Activated T-cell treated with anti-CD3 and anti-CD28 coated beads, Interleukin-2, amount 50 U/mL, for 72 hours (primary cell): ENCODE measurements around the gene PICALM. TPM values are rescaled to one million over a fixed set of nuclear protein-coding genes. Genes with fewer than 3 reads are reported as not detected.
"Not testable (repeated sequence)": the region's sequence is repeated elsewhere in the genome, so short reads cannot be mapped to it uniquely, and the experiment has no call there.

Experiments
- ATAC-seq, 2 donors: fragments of 150-1000 bp; cut with Tn5 transposase; replicated peaks in 1 of 2; 2 replicates each; pipeline ENCODE4 v1.10.0; 2021; ENCODE audit warnings: moderate library complexity in 2 of 2, mild to moderate bottlenecking in 1 of 2
- DNase-seq, 2 donors: peaks; one replicate each; pipeline ENCODE4 v3.0.0; 2021 to 2022; ENCODE audit warnings: mixed read lengths in 1 of 2
- H3K27ac Mint-ChIP-seq: one replicate; pipeline ENCODE4 v1.8.0; 2022; ENCODE audit warnings: mild to moderate bottlenecking, moderate library complexity, mixed read lengths
- H3K27me3 Mint-ChIP-seq: one replicate; pipeline ENCODE4 v1.8.0; 2022; ENCODE audit warnings: low read depth, mixed read lengths
- H3K36me3 Mint-ChIP-seq, 2 donors: one replicate each; pipeline ENCODE4 v1.8.0; 2022; ENCODE audit warnings: mixed read lengths in 2 of 2, mild to moderate bottlenecking in 1 of 2; ENCODE audit not compliant: insufficient read depth in 2 of 2
- H3K4me1 Mint-ChIP-seq: one replicate; pipeline ENCODE4 v1.8.0; 2022; ENCODE audit warnings: low read depth, mixed read lengths
- H3K4me3 Mint-ChIP-seq, 2 donors: one replicate each; pipeline ENCODE4 v1.8.0; 2022; ENCODE audit warnings: mild to moderate bottlenecking in 2 of 2, mixed read lengths in 2 of 2, moderate library complexity in 2 of 2
- H3K9me3 Mint-ChIP-seq, 2 donors: one replicate each; pipeline ENCODE4 v1.8.0; 2022; ENCODE audit warnings: mixed read lengths in 2 of 2
- total RNA-seq, 2 donors: library from RNA; stranded (reverse); gene quantifications; one replicate each; pipeline ENCODE4 v1.2.3, GENCODE V29; 2022

The PICALM gene
- total RNA-seq, 2 donors from 2014 or later: 70.3 to 103 TPM

DNA sequence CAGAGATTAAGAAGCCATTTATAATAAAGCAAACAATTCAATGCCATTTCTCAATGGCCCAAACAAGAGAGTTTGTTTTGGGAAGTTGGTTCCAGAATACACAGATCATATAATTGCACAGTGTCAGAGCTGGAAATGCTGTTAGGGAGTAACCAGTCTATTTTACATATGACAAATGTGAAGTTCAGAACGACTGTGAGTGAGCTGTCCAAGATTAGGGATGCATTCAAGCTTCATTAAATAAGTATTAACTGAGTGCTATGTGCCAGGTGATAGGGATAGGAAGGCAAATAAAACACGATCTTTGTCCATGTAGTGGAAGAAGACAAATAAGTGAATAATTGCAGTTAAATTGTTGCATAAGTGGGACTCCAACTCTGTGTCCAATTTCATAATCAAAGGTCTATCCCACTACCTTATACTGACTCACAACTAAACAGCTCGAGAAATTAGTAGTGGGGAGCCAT is 33.1 kb upstream of the PICALM start:
- peaks cover 0 to 2% of the 10 kb centered on the region in 2 donors for H3K36me3 Mint-ChIP-seq
- ATAC-seq: no peak
- no peaks in the 10 kb centered on the region for H3K4me1 Mint-ChIP-seq
- peaks cover 1 to 4% of the 10 kb centered on the region in 2 donors for H3K9me3 Mint-ChIP-seq
- DNase-seq: no peak
- H3K27ac Mint-ChIP-seq: no peak overlapping the region
- no peak overlapping the region for H3K4me3 Mint-ChIP-seq
- H3K27me3 Mint-ChIP-seq: peaks cover 5% of the 10 kb centered on the region

DNA sequence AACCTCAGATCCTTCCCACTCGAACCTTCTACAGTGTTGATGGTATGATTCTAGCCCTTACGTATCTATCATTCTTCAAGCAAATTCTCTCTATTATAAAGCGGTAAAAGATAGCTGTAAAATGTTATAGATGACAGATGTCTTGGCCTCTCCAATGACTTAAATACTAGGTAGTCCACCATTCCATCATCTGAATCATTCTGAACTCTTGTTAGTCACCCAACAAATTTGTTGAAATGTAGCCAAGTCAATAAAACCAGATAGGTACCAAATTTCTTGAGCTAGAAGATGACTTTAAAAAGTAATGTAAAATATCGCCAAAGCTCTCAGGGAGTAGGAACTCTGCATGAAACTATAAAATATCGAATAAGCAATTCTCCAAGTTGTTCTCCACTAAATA is 32.6 kb upstream of the PICALM start:
- ATAC-seq: no peak
- Mint-ChIP-seq H3K4me3 (no peak overlapping the region), H3K36me3 (peaks cover 0 to 2% of the 10 kb centered on the region in 2 donors), H3K9me3 (peaks cover 1 to 4% of the 10 kb centered on the region in 2 donors), H3K27ac (no peak overlapping the region), H3K27me3 (peaks cover 5% of the 10 kb centered on the region), H3K4me1 (no peaks in the 10 kb centered on the region)
- DNase-seq: no peak

DNA sequence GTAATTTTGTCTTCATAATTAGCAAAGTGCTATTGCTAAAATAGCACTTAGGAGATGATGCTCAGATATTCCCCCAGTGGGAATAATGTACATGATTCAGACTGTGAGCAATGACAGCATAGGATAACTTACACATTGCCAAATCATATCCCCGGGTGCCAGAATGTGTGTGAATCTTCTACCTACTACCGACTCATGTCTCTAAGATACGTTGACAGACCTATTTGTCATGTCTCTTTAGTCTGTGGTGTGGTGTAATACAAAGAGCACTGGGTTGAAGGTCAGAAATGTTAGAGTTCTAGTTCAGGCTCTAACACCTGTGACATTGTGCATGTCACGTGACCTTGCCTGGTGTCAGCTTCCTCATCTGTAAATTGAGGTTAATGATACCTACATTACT is 31.0 kb upstream of the PICALM start:
- no peak for DNase-seq
- no peaks in the 10 kb centered on the region for H3K4me1 Mint-ChIP-seq
- no peak overlapping the region for H3K27ac Mint-ChIP-seq
- no peak overlapping the region for H3K4me3 Mint-ChIP-seq
- peaks cover 0 to 2% of the 10 kb centered on the region in 2 donors for H3K36me3 Mint-ChIP-seq
- peak; percentile 45 to 92 for ATAC-seq
- H3K9me3 Mint-ChIP-seq: peaks cover 0 to 4% of the 10 kb centered on the region in 2 donors
- H3K27me3 Mint-ChIP-seq: peaks cover 5% of the 10 kb centered on the region

DNA sequence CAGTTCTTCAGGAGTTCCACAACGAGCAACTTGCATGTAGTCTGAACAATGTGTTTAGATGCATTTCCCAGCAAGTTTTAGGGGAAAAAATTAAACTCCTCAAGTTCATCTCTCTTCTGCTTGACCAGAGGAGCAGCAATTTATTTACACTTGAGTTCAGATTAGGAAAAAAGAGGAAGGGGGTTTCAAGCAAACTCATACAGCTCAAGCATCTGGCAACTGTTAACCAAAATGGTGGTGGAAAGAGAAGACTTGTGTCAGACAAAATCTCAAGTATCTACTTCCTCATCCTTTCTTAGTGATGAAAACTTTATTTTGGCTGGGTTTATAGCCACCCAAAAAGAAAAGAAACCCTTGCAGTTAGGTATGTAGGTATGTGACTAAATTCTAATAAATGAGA is 29.1 kb upstream of the PICALM start:
- Mint-ChIP-seq H3K9me3 (peaks cover 0 to 4% of the 10 kb centered on the region in 2 donors), H3K36me3 (no peaks in the 10 kb centered on the region), H3K27ac (no peak overlapping the region), H3K27me3 (peaks cover 5% of the 10 kb centered on the region), H3K4me3 (no peak overlapping the region), H3K4me1 (no peaks in the 10 kb centered on the region)
- ATAC-seq: no peak
- no peak for DNase-seq

DNA sequence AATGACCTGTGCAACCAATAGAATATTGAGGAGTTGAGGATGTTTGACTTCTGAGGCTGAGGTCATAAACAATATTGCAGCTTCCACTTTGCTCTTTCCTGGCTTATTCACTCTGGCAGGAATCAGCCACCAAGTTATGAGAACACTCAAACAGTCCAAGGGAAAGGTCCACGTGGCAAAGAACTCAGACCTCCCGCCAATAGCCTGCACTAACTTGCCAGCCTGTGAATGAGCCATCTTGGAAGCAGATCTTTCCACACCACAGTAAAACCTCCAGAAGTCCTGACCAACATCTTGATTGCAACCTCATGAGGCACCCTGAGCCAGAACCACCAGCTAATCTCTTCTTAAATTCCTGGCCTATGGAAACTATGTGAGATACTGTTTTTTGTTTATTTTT is 22.7 kb upstream of the PICALM start:
- Mint-ChIP-seq H3K4me1 (no peaks in the 10 kb centered on the region), H3K4me3 (no peak overlapping the region), H3K27me3 (no peaks in the 10 kb centered on the region), H3K9me3 (no peaks in the 10 kb centered on the region), H3K27ac (no peak overlapping the region), H3K36me3 (no peaks in the 10 kb centered on the region)
- DNase-seq (no peak), ATAC-seq (no peak)

DNA sequence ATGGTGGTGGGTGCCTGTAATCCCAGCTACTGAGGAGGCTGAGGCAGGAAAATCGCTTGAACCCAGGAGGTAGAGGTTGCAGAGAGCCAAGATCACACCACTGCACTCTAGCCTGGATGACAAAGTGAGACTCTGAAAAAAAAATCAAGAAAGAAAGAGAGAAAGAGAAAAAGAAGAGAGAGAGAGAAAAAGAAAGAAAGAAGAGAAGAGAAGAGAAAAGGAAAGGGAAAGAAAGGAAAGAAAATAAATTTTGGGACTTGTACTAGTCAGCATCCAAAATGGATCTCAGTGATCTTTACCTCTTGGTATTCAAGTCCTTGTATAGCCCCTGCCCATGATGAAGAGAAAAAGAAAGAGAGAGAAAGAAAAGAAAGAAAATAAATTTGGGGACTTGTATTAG is 22.2 kb upstream of the PICALM start:
- ATAC-seq (no peak), DNase-seq (no peak)
- no peaks in the 10 kb centered on the region for H3K9me3 Mint-ChIP-seq
- H3K4me1 Mint-ChIP-seq: no peaks in the 10 kb centered on the region
- H3K4me3 Mint-ChIP-seq: no peak overlapping the region
- no peaks in the 10 kb centered on the region for H3K36me3 Mint-ChIP-seq
- H3K27ac Mint-ChIP-seq: no peak overlapping the region
- no peaks in the 10 kb centered on the region for H3K27me3 Mint-ChIP-seq

DNA sequence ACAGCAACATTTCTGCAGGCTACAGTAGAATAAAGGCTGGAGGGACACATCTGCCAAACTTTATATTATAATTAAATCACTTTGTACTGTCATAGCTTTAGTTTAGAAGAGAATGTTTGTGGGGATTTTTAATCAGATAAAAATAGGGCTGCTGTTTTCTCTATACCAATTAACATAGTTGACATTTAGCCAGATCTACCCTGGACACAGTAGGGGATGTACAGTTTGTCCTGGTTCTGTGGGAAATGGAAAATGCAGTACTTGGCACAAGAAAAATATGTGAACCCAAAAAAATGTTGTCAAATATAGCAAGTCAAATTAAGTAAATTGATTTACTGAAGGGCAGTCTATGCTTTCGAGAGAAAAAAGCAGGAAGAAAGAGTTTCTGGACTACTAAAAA is 20.8 kb upstream of the PICALM start:
- no peak overlapping the region for H3K27ac Mint-ChIP-seq
- no peaks in the 10 kb centered on the region for H3K4me1 Mint-ChIP-seq
- no peaks in the 10 kb centered on the region for H3K27me3 Mint-ChIP-seq
- no peaks in the 10 kb centered on the region for H3K9me3 Mint-ChIP-seq
- no peak for DNase-seq
- no peaks in the 10 kb centered on the region for H3K36me3 Mint-ChIP-seq
- no peak for ATAC-seq
- no peak overlapping the region for H3K4me3 Mint-ChIP-seq

DNA sequence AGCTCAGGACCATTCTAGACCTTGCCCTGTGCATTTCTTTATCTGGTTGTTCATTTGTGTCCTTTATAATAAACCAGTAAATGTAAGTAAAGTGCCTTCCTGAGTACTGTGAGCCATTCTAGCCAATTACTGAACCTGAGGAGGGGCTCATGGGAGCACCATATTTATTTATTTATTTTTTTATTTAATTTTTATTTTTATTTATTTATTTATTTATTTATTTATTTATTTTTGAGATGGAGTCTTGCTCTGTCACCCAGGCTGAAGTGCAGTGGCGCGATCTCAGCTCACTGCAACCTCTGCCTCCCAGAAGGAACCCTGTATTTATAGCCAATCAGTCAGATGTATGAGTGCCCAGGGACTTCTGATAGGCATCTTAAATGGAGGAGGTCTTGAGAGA is 18.8 kb upstream of the PICALM start:
- DNase-seq, H3K36me3 Mint-ChIP-seq, H3K4me3 Mint-ChIP-seq, H3K4me1 Mint-ChIP-seq, H3K9me3 Mint-ChIP-seq, H3K27ac Mint-ChIP-seq, H3K27me3 Mint-ChIP-seq, ATAC-seq: not testable (repeated sequence)

DNA sequence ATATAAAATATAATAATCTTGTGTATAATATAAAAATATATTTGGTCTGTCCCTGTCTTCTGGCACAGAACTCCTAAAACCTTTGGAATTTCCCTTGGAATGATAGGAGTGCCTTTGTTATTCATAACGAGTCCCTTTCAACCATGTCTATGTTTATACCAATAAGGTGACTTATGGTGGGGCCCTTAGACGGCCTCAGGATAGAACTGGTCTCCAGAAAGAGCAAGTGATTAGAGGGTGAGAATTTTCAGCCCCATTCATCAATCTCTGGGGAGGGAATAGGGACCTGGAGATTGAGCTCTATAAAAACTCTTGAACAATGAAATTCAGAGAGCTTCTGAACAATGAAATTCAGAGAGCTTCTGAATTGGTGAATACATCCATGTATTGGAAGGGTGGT is 18.4 kb upstream of the PICALM start:
- Mint-ChIP-seq H3K27ac (no peak overlapping the region), H3K36me3 (no peaks in the 10 kb centered on the region), H3K27me3 (no peaks in the 10 kb centered on the region), H3K9me3 (no peaks in the 10 kb centered on the region), H3K4me1 (no peaks in the 10 kb centered on the region), H3K4me3 (no peak overlapping the region)
- ATAC-seq: no peak
- DNase-seq: no peak

DNA sequence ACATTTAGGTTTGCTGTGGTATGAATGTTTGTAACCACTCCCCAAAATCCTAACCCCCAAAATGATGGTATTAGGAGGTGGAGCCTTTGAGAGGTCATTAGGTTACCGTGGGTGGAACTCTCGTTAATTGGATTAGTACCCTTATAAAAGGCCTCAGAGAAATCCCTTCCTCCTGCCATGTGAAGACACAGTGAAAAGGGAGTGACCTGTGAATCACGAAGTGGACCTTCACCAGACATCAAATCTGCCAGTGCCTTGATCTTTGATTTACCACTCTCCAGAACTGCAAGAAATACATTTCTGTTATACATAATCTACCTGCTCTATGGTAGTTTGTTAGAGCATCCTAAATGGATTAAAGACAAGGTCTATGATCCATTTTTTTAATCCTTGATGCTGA is 12.6 kb upstream of the PICALM start:
- H3K27me3 Mint-ChIP-seq: no peaks in the 10 kb centered on the region
- DNase-seq (no peak), ATAC-seq (no peak)
- no peaks in the 10 kb centered on the region for H3K4me1 Mint-ChIP-seq
- no peaks in the 10 kb centered on the region for H3K36me3 Mint-ChIP-seq
- H3K9me3 Mint-ChIP-seq: peaks cover 2 to 4% of the 10 kb centered on the region in 2 donors
- H3K4me3 Mint-ChIP-seq: no peak overlapping the region
- no peak overlapping the region for H3K27ac Mint-ChIP-seq

DNA sequence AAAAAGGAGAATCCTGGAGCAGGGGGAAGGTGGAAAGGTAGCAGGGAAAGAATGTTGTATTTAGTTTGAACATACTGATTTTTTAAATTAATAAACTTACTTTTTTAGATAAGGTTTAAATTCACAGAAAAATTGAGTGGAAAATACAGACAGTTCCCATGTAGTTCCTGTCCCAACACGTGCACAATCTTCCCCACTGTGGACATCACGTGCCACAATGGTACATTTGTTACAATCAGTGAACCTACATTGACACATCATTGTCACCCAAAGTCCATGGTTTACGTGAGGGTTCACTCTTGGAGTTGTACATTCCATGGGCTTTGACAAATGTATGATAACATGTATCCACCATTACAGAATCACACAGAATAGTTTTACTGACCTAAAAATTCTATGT is 10.5 kb upstream of the PICALM start:
- ATAC-seq: no peak
- H3K27me3 Mint-ChIP-seq: no peaks in the 10 kb centered on the region
- peaks cover 2 to 4% of the 10 kb centered on the region in 2 donors for H3K9me3 Mint-ChIP-seq
- DNase-seq: no peak
- no peaks in the 10 kb centered on the region for H3K4me1 Mint-ChIP-seq
- H3K27ac Mint-ChIP-seq: no peak overlapping the region
- H3K36me3 Mint-ChIP-seq: no peaks in the 10 kb centered on the region
- no peak overlapping the region for H3K4me3 Mint-ChIP-seq

DNA sequence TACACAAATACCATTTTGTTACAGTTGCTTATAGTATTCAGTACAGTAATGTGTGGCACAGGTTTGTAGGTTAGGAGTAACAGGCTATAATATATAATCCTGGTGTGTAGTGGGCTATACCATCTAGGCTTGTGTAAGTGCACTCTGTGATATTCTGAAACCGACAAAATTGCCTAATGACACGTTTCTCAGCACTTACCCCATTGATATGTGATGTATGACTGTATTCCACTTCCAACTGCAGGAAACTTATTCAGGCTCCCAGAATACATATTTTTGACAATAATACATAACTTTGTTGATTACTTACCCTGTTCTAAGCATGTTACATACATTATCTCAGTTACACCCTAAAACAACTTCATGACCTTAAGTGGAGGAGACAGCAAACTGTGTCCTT is 5.1 kb upstream of the PICALM start:
- Mint-ChIP-seq H3K36me3 (no peaks in the 10 kb centered on the region), H3K4me3 (no peak overlapping the region)

DNA sequence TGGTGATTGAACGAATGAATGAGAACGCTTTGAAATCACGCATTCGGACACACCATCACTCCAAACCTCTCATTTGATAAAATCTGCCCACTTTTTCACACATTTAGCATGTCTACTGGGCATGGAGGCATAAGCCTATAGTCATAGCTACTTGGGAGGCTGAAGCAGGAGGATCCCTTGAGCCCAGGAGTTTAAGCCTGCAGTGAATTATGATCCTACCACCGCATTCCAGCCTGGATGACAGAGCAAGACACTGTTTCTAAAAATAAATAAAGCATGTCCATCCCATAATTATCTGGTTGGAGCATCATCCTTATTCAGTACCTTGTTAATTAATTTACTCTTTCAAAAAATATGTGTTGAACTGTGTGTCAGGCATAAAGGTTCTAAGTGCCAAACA is 3.3 kb upstream of the PICALM start:
- no peaks in the 10 kb centered on the region for H3K9me3 Mint-ChIP-seq
- no peak overlapping the region for H3K27ac Mint-ChIP-seq
- H3K4me1 Mint-ChIP-seq: peaks cover 13% of the 10 kb centered on the region
- no peak overlapping the region for H3K4me3 Mint-ChIP-seq
- H3K27me3 Mint-ChIP-seq: no peaks in the 10 kb centered on the region
- H3K36me3 Mint-ChIP-seq: peaks cover 11% of the 10 kb centered on the region in 2 donors
- ATAC-seq (no peak), DNase-seq (no peak)

More for the DNA sequence above, 5.1 kb upstream of the PICALM start:
- Mint-ChIP-seq H3K4me1 (peaks cover 13% of the 10 kb centered on the region), H3K27ac (no peak overlapping the region), H3K9me3 (peaks cover 2 to 4% of the 10 kb centered on the region in 2 donors), H3K27me3 (no peaks in the 10 kb centered on the region)
- ATAC-seq (no peak), DNase-seq (no peak)

DNA sequence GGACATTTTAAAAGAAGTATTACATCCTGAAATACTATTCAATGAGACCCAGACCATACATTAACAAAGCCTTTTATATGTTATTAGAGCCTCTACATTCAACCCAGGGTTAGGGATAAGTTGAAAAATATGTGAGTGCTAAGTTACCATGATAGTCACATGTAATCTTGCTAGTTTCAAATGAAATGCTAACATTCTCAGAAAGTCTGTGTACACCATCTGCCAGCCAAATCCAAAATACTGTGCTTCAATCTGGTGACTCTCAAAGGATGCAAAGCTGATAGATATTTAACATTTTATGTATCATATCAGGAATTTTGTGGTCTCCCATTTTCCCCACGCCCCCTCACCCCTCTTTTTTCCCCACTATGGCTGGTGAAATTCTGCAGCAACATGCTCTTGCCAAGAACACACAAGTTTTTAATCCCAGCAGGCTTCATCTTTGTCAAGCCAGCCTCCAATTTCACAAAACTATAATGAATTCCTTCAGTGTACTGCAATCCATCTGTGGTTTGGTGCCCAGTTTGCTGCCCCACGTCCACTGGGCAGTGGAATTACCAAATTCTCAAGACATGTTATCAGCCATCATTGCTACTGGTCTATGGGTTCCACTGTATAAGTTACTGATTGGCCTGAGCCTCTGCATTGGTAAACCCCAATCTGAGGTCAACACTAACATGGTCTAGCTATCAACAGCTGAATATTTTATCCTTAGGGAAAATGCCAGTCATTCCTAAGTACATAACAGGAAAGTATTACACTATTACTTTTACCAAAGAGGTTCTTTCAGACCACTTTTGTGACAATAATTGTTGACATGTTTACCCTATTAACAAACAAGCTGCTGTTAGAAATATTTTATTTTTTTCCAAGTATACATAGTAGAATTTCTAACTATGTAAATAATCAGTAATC is 1.5 kb upstream of the PICALM start:
- Mint-ChIP-seq H3K4me3 (peak overlapping the region; percentile 87 to 99), H3K4me1 (peaks cover 19% of the 10 kb centered on the region), H3K9me3 (no peaks in the 10 kb centered on the region), H3K27me3 (no peaks in the 10 kb centered on the region), H3K36me3 (peaks cover 13 to 16% of the 10 kb centered on the region in 2 donors), H3K27ac (peak overlapping the region; percentile 93)
- DNase-seq (no peak), ATAC-seq (no peak)
